ENCODE results near the gene PER2.
"Not testable (repeated sequence)": the region's sequence is repeated elsewhere in the genome, so short reads cannot be mapped to it uniquely, and the experiment has no call there.

The PER2 gene, protein sequence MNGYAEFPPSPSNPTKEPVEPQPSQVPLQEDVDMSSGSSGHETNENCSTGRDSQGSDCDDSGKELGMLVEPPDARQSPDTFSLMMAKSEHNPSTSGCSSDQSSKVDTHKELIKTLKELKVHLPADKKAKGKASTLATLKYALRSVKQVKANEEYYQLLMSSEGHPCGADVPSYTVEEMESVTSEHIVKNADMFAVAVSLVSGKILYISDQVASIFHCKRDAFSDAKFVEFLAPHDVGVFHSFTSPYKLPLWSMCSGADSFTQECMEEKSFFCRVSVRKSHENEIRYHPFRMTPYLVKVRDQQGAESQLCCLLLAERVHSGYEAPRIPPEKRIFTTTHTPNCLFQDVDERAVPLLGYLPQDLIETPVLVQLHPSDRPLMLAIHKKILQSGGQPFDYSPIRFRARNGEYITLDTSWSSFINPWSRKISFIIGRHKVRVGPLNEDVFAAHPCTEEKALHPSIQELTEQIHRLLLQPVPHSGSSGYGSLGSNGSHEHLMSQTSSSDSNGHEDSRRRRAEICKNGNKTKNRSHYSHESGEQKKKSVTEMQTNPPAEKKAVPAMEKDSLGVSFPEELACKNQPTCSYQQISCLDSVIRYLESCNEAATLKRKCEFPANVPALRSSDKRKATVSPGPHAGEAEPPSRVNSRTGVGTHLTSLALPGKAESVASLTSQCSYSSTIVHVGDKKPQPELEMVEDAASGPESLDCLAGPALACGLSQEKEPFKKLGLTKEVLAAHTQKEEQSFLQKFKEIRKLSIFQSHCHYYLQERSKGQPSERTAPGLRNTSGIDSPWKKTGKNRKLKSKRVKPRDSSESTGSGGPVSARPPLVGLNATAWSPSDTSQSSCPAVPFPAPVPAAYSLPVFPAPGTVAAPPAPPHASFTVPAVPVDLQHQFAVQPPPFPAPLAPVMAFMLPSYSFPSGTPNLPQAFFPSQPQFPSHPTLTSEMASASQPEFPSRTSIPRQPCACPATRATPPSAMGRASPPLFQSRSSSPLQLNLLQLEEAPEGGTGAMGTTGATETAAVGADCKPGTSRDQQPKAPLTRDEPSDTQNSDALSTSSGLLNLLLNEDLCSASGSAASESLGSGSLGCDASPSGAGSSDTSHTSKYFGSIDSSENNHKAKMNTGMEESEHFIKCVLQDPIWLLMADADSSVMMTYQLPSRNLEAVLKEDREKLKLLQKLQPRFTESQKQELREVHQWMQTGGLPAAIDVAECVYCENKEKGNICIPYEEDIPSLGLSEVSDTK (N-terminal part only)
- 2.2 to 23.2 (median 12.0) reads per million in 17 experiments for total RNA-seq

GRCh38 chr2:238287737-238288649, at the start of gene PER2:
Gene PER2, minus strand, starts transcription at chr2:238288610. Its CDS starts 10,674 bp downstream, at chr2:238277936.
- DNase-seq, result peak; percentile 80 to 91 (median 84)

GRCh38 chr2:238337846-238338245, 49.4 kb upstream of the PER2 start:
- no peak for DNase-seq

- DNase-seq, result no peak
Observed at GRCh38 chr2:238336793-238337444, 48.5 kb upstream of the PER2 start.

DNA sequence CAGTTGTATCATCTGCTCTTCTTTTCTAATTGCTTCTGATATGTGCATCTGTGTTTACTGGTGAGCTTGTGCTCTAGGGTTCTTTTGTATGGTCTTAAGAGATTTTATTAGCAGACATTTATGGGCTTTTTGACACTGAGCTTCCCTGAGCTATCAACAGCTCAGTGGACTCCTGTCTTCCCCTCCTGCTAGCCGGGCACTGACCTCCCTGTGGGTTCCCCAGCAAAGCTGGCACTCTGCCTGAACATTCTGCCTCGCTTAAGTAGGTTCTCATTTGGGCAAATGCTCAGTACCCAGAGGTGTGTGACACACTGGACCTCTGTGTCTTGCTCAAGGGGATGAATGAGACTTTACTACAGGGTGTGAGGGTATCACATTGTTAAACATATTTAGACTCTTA, 47.7 kb upstream of the PER2 start:
- DNase-seq, result no peak

- DNase-seq, result not testable (repeated sequence)
Observed at GRCh38 chr2:238335591-238335990, 47.2 kb upstream of the PER2 start.

- no peak for DNase-seq
Observed at GRCh38 chr2:238334885-238335284, 46.5 kb upstream of the PER2 start.

DNA sequence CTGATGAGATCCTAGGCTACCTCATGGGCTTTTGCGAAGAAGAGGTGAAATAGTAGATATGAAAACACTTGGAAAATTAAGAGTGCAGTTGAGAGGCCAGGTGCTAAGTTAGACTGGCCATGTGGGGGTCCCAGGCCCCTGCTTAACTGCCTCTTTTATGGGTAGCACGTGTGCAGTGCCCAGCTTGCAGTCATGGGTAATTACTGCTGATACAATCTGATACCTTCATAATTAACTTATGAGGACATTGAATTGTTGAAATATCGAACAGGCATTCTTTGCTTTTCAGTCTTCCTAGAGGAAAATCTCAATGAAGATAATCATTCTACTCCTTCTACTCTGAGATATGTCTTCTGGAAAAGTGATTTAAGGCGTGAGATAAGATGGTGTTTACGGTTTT, 43.5 kb upstream of the PER2 start:
- DNase-seq, result no peak

DNA sequence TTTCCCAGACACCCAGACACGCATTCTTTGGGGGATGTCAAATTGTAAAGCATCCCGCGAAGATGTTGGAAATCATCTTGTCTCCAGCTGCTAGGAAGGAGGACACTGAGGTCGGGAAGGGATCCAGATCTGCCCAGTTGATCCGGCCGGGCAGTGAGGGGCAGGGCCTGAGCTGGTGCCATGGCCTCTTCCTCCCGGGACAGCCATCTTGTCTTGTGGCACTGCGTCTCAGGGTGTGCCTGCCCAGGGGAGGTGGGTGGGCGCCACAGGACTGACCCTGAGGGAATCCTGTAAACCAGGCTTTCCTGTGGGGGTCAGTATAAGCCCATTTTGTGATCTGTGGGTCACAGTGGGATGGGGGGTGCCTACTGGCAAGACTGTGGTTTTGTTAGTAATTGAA, 42.0 kb upstream of the PER2 start:
- DNase-seq, result no peak

DNA sequence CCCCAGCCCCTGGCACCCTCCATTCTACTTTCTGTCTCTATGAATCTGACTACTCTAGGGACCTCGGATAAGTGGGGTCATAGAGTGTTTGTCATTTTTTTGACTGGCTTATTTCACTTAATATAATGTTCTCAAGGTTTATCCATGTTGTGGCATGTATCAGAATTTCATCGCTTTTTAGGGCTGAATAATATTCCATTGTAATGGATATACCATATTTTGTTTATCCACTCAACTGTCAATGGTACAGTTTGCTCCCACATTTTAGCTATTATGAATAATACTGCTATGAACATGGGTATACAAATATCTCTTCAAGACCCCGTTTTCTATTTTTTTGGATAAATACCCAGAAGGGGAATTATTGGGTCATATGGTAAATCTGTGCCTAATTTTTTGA, 39.3 kb upstream of the PER2 start:
- DNase-seq, result no peak

GRCh38 chr2:238326801-238327365, 38.5 kb upstream of the PER2 start:
- no peak for DNase-seq

- no peak for DNase-seq
Observed at GRCh38 chr2:238325694-238326093, 37.3 kb upstream of the PER2 start.

GRCh38 chr2:238324248-238324647, 35.8 kb upstream of the PER2 start:
- DNase-seq, result not testable (repeated sequence)

DNA sequence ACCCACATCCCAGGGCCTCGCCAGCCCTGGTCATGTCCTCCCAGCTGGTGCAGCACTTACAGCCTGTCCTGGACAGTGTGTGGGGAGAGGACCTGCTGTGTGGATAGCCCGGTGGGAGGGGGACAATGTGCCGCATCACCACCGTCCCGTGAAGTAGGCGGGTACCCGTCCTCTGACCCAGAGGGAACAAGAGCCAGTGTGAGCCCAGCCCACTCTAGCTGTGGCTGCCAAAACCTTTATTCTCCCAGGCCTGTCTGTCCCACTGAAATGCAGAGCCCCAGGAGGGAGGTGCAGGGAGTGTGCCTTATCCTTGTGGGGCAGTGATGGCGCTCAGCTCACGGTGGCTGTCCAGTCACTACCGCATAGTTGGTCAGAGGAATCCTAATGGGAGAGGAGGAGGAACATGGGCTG, 33.6 kb upstream of the PER2 start:
- no peak for DNase-seq

- DNase-seq, result no peak
Observed at GRCh38 chr2:238321467-238321866, 33.1 kb upstream of the PER2 start.

- peak in 3 of 4 experiments; percentile 7 to 30 (median 23) for DNase-seq
Observed at GRCh38 chr2:238320648-238321281, 32.4 kb upstream of the PER2 start.

DNA sequence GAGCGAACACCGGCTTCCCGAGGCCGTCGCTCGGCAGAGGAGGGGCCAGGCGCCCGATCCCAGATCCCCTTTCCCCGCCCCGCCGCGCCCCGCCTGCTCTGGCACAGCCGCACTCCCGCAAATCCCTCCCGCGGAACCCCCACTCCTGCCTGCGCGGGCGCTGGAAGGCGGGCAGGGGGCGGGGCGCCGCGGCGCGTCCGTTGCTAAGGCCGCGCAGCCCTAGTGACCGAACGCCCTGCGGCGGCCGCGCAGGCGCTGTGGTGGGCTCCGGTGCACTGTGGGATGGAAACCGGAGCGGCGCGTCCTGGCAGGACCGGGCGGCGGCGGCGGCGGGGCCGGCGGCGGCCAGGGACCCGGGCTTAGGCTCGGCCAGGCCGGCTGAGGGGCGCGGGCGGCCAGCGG, 31.8 kb upstream of the PER2 start, which contains the start of gene TRAF3IP1:
Gene TRAF3IP1 (plus strand): TSS at position 273 of the 402 bp plus-strand sequence. CDS start 145 bp downstream, outside the sequence.
- peak; percentile 90 to 97 (median 94) for DNase-seq

DNA sequence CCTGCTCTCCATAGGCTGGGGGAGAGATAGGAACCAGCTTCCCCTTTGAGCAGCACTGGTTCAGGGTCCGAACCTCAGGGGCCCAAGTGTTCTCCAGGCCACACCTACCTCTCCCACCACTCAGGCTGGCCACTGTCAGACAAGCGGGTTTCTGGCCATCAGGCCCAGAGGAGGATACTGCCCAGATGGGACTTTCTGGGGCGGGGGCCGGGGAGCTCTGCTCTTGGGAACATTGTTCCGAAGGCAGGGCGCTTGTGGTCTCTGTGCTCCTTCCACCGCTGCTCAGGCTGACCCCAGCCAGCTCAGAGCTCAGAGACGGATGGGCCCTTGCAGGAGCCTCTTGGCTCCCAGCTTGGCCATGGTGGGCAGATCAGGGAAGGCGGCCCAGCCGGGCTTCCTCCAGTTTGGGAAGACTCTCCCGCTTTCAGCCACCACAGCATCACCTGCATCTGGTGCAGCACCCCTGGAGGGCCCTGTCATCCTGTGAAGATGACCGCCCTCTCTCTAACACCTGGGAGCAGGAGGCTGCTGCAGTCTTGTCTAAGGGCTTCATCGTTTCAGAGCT, 26.7 kb upstream of the PER2 start:
- DNase-seq, result no peak

DNA sequence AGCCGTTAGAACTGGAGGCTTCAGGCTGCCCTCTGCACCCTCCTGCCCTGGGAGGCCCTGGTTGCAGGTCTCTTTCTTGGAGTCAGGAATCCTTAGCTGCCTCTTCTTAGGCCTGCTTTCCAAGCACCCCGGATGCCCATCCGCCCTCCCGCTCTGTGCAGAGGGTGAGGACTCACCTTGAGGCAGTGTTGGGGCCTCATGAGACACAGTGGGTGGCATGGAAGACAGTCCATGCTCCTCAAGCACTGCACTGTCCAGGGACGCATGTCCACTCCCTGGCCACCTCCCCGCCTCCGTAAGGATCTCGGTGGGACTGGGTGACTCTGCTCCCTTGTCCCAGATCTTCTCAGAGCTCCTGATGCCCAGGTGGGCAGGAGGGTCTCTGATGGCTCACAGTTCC, 26.2 kb upstream of the PER2 start:
- DNase-seq, result no peak

- no peak for DNase-seq
Observed at GRCh38 chr2:238313991-238314350, 25.6 kb upstream of the PER2 start.
